NCI-H2196 (cell line): ENCODE measurements around the gene FHOD3.

Experiments used
- DNase-seq: peaks from one replicate; lab custom pipeline; 2025; ENCODE audit not compliant: unreplicated experiment; lab: John Stamatoyannopoulos, UW

Gene FHOD3

DNA sequence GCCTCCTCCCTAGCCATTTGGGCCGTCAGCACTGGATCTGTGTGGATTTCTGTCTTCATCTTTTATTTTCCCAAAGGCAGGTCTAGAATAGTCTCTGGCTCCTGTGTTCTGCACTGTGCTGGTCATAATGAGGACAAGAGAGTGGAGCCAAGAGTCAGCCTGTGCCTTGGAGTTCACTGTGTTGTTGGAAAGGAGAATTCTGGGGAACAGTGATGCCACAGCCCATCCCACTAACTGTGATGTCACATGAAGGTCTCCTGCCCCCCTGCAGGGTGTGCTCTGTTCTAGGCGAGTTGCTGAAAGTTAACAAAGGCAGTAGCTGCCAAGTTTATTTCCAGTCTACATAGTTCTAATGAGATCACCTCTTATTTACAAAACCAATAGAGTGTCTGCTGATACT, 282.8 kb downstream of the FHOD3 start:
- no peak for DNase-seq

DNA sequence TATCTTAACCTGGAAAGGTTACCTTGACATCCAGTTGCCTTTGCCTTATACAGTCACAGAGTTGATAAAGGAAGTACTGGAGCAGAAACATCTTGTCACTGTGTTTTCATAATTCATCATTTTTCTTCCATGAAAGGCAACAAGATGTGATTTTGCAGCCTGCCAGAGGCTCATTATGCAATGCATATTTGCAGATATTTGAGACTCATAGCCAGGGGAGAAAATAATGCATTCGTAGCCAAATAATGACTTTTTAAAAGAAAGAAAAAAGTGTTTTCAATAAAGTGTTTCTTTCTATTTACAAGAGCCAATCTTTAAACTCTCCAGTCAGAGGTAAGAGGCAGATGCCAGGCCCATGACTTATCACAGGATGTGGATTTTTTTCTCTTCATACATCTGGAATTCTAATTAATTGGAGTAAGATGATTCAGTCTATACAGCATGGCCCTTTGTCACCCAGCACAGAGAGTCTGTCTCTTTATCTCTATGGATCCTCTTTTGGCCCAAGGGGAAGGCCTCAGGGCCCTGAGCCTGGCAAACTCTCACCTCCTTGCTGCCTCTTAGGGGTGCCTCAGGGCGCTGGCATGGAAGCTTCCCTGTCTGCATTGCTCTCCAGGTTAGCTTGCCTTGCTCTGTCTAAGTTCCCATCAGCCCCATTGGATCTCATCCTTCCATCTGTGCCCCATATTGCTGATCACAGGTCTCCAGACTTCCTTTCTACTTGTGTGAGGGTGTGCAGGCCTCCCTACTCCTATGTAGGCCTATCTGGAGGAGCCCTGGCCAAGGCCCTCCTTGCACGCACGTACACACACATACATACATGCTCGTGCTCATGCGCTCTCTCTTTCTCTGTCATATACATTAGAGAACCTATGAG, 283.6 kb downstream of the FHOD3 start:
- DNase-seq, result no peak

DNA sequence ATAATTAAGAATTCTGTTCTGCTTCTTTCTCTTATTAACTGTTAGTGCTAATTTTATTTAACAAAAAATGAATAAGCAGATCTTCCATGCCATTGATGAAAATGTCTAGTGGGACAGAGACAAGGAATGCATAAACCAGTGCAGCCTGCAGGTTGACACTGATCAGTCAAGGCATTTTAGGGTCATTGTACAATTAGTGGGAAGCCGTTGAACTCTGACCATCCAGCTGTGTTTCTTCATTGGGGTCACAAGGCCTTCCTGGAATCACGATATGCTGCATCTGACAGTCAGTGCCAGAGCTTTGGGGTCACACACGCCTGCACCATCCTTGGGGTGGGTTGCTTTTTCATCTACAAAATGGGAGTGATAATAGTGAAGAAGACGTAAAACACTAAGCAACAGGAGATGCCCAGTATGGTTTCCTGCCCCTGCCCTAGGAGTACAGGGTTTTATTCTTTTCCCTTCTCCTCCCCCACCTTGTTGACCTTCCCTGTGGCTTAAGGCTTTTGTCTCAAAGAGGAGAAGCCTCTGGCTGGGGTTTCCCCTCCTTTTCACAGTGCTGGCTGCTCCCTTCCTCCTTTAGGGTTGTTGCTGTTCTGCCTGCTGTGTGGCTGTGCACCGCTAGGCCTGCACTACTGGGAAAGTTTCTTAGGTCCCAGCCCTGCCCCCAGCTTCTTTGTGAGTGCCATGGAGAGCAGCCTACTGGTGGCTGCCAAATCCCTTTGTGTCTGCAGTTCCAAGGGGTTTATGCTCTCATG, 285.7 kb downstream of the FHOD3 start:
- DNase-seq, result no peak

DNA sequence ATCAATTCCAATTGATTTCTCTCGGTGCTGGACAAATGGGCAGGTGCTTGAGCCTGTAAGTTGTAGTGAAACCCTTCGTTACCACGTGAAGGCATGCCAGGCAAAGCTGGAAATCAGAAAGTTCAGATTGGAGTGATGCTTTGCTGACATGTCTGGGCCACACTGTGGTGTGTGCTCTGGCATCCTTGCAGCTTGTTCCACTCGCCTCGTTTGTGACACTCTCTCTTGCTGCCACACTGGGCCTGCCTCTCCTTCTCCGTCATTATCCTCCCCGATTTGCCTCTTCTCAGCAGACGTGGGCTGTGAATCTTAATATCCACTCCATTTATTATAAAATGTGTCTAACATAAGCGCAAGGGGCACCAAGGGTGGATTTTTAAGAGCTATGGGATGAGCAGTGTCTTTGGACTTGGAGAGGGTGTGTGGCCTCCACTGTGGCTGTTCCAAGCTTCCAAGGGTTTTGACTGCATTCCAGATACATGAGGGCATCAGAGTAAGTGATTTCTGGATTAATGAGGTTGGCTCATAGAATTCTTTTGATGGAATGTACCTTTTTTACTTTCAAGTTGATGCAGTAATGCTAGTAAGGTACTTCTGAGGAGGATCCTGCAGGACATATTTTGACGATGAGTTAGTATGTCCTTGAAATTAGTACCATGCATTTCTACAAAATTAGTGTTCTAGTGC, 292.5 kb downstream of the FHOD3 start:
- no peak for DNase-seq

DNA sequence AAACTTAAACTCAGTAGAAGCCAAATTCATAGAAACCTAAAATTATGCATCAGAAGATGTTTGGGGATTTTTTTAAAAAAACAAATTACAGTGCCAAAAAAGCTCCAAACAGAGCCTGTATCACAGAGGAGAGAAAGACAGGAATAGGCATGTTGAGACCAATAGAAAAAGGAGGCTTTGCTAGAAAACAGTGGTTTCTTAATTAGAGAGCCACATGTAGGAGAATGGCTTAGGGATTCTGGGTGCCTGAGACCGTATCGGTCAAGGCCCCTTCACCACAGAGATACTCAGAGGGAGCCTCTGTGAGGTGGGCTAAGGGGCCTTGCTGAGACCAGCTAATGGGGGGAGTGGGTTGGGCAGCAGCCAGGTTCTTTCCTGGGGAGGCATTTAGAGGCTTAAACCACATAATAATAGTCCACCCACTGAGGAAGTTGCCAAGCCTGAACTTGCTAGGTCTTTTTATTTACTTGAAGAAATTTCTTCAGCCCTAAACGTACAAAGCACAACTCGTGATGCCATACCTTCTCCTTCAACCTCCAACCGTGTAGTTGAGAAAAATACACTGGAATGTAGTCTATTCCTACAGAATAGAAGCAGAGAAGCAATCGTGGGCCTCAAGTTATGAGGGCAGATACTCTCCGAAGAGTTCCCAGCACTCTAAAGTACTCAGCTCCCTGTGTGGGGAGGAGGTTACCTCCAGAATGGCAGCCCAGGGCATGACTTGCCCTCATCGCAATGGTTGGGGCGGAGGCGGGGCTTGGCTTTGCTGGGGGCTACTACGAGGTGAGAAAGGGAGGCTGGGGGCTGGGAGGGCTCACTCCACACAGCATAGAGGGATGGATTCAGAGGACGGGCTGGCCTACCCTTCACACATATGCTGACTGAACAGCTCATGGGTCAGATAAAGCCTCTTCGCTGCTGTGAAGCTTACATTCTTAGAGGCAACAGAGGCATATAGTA, 293.4 kb downstream of the FHOD3 start:
- no peak for DNase-seq

DNA sequence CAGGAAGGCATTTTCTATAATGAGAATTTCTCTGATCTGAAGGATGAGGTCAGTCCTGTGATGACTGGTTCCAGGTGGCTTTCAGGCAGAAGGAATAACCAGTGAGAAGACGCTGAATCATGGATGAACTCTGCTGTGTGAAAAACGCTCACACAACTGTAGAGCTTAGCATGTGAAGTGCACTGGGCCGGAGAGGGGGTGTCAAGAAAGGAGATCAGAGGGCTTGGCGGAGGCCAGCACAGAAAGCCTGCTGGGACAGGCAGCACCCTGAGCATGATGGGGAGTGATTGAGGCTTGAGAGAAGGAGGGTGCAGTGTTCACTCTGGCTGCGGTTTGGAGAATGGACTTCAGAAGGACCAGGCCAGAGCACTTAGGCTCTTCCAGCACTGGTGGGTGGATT, 294.8 kb downstream of the FHOD3 start:
- no peak for DNase-seq

DNA sequence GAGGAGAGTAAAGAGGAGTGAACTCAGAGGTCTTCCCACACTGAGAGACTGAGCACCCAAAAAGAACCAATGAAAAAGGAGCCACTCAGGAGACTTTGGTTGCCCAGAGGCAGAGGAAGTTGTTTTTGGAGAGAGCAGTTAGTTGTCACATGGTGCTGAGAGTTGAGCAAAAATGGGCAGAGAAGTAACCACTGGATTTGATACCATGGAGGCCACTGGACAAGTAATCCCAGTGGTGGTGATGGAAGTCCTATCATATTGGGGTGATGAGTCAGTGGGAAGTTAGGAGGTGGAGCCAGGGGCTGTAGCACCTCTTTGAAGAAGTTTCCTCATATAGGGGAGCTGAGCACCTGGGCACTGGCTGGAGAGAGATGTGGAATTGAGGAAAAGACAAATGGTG, 295.5 kb downstream of the FHOD3 start:
- DNase-seq, result no peak

DNA sequence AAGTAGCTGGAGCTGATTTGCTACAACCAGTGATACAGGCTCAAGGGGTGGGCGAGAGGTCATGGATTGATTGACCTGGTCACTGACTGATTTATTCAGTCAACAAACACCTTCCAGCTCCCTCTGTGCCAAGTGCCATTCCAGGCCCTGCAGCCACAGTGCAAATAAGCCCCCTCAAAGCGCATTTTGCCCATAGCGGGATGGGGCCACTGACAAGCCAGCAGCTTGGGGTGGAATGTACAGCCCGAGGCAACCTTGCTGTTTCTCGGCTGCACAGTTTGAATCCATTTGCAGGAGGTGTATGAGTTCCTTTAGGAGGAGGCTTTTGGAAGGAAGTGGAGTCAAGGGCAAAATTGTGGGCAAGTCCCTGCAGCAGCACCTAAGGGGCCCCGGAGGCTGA, 296.1 kb downstream of the FHOD3 start:
- DNase-seq, result no peak

DNA sequence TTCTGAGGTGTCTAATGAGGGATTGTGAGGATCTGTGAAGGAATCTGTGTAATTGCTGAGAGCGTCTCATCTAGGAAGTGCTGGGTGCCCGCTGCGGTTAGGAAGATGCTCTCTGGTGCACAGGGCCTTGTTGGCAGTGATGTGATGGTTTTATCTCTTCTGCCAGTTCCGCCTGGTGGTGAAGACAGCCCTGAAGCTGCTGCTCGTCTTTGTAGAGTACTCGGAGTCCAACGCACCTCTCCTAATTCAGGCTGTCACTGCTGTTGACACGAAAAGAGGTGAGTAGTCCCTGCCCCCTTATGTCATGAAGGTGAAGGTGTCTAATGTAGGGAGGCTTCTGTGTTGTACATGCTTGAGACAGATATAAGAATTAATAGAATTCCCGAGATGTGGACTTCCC, 297.1 kb downstream of the FHOD3 start:
- no peak for DNase-seq

DNA sequence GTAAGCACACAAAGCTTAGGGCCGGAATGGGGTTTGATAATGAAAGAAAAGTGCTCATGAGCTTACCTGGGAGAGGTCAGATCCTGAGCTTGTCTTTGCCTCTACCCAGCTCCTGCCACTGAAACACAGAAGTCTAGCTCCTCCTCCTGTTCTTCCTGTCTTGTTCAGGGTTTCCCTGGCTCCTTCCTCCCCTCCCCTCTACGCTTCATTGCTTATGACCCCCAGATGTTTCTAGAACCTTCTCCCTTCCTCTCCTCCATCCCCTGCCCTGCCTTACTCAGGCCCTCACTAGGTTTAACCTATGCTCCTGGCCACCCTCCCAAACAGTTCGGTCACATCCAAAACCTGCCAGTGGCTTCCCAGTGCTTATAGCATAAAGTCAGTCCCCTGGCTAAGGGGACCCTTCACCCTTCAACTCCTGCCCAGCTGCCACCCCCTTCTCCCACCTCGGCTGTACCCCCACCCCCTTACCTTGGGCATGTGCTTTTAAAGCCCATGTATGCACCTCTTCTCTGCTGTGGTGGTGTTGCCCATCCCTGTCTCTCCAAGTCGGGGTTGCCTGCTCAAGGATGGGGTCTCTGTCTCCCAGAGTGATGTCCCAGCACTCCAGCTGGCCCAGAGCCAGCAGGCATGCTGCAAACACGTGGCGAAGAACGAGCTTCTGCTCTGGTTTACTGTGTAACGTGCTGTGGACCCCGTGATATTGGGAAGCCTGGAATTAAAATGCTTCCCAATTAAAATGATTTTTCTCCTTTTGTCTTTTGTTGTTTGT, 297.7 kb downstream of the FHOD3 start:
- no peak for DNase-seq

DNA sequence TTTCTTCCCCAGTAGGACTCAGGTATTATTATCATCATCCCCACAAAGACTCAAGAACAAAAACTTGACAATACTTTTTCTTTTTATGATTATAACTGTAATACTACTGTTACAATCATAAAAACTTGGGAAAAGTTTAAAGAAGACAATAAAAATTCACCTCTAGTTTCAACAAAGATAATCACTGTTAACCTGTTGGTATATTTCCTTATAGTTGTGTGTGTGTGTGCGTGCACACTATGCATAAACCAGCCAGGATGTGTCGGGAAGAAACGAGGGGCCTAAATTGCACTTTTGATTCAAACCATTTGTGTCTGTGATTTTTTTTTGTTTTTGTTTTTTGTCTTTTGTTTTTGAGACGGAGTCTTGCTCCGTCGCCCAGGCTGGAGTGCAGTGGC, 298.3 kb downstream of the FHOD3 start:
- DNase-seq, result no peak

DNA sequence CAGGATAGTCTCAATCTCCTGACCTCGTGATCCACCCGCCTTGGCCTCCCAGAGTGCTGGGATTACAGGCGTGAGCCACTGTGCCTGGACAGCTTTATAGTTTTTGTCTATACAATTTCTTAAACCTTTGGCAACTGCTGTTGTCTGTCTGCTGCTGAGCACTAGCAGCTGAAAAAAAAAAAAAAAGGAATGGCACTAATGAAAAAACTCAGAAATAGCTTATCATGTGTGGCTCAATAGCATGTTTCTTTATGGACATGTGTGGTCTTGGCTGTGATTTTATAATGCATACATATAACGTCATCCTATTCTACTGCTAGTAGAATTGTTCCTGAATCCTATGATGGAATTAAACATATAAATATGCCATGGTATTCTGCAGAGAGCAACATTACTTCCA, 300.1 kb downstream of the FHOD3 start:
- no peak for DNase-seq

DNA sequence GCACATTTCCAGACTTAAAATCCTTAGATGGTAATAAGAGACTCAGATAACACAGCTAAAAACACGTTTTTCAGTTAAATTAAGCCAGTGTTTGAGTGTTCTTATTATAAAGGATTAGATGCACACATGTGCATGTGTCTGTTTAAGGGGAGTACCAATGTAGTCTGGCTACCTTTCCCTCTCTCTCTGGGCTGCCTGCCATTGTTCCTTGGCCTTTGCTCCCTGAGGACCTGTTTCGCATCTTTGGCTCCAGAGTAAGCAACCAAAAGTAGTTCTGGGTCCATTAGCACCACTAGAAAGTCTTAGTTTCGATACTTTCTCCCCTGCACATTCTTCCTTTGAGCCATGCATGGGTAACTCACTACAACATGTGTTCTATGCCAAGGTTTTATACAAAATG, 303.0 kb downstream of the FHOD3 start:
- DNase-seq, result no peak

DNA sequence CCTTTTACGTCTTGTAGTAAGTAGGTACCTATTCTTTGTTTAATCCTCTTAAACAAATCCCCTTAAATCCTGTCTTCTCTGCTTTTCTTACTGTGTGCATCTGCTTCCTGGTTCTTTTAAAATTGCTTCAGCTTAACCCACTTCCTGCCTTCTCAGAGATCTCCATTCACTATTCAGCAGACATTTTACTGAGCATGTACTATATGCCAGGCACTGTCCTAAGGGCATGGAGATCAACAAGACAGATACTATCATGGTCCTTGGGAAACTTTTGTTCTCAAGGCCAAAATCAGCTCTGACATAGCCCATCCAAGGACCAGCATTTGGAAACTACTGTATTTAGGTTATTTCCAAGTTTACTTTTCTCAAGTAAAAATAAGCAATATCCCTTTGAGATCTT, 303.8 kb downstream of the FHOD3 start:
- no peak for DNase-seq

DNA sequence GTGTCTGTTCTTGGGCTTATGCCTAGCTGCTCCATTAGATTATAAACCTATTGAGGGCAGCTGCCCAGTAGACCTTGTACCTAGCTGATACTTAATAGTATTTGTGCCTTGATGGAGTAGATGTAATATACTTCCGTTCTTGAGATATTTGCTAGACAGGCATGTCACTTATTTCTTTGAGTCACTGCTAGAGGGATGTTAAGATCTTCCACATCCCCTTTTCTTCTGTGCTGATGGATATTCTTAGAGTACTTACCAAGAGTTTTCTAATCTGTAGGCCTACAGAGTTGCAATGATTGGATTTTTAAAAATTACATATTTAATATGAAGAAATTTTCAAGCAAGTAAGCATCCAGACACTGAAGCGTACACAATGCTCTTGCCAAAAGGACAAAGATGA, 304.6 kb downstream of the FHOD3 start:
- DNase-seq, result no peak

DNA sequence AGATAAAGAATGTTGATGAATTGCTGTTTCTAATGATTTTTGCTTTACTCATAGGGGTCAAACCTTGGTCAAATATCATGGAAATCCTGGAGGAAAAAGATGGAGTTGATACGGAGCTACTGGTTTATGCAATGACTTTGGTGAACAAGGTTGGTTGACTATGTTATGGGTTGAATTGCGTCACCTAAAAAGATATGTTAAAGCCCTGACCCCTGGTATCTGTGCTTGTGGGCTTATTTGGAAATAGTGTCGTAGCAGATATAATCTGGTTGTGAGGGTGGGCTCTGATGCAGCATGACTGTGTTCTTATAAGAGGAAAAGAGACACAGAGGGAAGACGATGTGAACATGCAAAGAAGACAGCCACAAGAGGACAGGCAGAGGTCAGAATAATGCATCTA, 305.1 kb downstream of the FHOD3 start:
- DNase-seq, result no peak

DNA sequence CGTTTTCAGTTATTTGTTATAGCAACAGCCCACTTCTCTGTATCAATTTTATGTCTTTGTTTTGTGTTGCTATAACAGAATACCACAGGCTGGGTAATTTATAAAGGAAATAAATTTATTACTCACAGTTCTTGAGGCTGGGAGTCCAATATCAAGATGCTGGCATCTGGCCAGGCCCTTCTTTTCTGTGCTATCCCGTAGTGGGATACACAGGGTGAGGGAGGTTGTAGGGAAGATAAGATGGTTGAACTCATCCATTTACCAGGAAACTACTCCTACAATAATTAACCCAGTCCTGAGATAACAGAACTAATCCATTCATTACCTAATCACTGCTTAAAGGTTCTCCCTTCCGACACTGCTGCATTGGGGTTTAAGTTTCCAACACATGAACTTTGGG, 310.6 kb downstream of the FHOD3 start:
- DNase-seq, result no peak

DNA sequence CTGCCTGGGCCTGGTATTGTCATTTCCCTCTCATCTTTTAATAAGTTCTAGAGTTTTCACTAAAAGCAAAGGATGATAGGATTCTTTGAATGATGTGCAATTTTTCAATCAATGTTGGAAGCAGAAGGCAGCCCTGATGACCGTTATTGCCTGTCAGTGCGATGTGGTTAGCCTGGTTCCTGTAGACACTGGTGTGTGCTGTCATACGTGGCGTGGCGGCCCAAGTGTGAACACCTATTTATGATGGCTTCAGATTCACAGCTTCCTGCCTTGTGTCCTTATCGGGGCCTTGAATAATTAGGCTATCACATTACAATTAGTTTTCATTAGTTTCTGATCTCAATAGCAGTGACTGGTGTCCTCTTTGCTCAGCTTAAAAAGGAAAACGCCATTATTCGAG, 312.7 kb downstream of the FHOD3 start:
- DNase-seq, result no peak

DNA sequence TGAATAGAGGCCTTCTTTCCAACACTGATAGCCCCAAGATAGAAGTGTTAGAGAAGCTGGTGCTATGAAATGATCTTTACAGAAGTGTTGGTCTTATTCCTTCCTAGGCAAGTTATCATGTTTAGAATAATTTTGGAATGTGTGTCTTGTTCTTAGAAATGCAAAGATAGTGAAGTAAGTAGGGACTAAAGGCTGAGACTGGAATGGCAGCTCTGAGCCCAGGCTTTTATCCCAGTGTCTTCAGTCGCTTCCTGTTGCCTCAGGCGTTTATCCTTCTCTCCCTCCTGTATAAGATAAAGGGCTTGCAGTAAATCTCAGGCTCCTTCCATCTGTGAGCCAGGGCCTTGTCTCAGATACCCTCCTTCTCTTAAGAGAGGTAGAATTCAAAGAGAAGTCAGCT, 313.1 kb downstream of the FHOD3 start:
- no peak for DNase-seq

DNA sequence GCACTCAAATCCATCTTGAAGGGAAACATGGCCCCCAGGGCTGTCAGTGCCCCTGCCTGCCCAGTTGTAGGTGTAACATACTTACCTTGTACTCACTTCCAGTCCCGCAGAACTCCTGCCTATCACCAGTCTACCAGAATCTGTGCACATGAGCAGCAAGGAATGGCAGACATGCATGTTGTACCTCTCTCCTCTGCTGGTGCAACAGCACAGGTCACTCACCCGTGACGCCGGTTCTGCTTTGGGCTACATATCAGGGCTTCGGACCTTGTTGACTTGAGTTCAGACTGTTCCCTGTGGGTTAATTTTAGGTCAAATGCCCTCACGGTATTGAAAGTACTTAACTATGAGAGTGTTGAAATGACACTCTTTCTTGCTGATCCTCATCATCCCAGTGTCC, 315.6 kb downstream of the FHOD3 start:
- DNase-seq, result no peak
